PFSK-1 (cell line): Measurements from ENCODE around the gene TRAPPC14.

Source experiments
- FOXP2 ChIP-seq: optimal IDR thresholded peaks from 2 replicates; pipeline ENCODE3; 2011; ENCODE audit warnings: borderline replicate concordance, control low read depth, inconsistent platforms; ENCODE audit not compliant: insufficient read depth; ENCODE audit errors: extremely low read length, extremely low read depth
- POLR2AphosphoS5 ChIP-seq: IDR thresholded peaks from 2 replicates; pipeline ENCODE4 v1.6.1; 2012; ENCODE audit warnings: low read depth, mild to moderate bottlenecking, control low read depth, low read length, moderate library complexity
- REST ChIP-seq, 2 experiments: IDR thresholded peaks; 2 replicates each; pipeline versions ENCODE4 v1.6.1 to v1.8.0; 2011 to 2012; ENCODE audit warnings: low read depth in 2 of 2, low read length in 2 of 2, control low read depth in 1 of 2, inconsistent platforms in 1 of 2, mild to moderate bottlenecking in 1 of 2, moderate library complexity in 1 of 2; ENCODE audit not compliant: insufficient read depth in 1 of 2
- SIN3A ChIP-seq: IDR thresholded peaks from 2 replicates; pipeline ENCODE4 v1.6.1; 2012; ENCODE audit warnings: mild to moderate bottlenecking, low read length, moderate library complexity, borderline replicate concordance; ENCODE audit not compliant: insufficient read depth
- TAF1 ChIP-seq: IDR thresholded peaks from 2 replicates; pipeline ENCODE4 v1.6.1; 2012; ENCODE audit warnings: low read length, control low read depth, borderline replicate concordance; ENCODE audit not compliant: insufficient read depth

The TRAPPC14 gene

GRCh38 chr7:100173806-100174495 lies 15.4 kb upstream of the TRAPPC14 start:
- TF ChIP-seq FOXP2 (no peak), TAF1 (no peak), POLR2AphosphoS5 (no peak), SIN3A (no peak), REST (IDR thresholded peaks at IDR 0.05; ENCODE audit: insufficient read depth in 1 of 2, low read depth in 2 of 2, low read length in 2 of 2) (no peak)

- no peak for TF ChIP-seq TAF1
- TF ChIP-seq POLR2AphosphoS5, result no peak
- TF ChIP-seq SIN3A, result no peak
- TF ChIP-seq REST (IDR thresholded peaks at IDR 0.05; ENCODE audit: insufficient read depth in 1 of 2, low read depth in 2 of 2, low read length in 2 of 2), result no peak
- TF ChIP-seq FOXP2, result no peak
These were observed 13.3 kb upstream of the TRAPPC14 start for GRCh38 chr7:100171840-100172239.

GRCh38 chr7:100171087-100171681 lies 12.7 kb upstream of the TRAPPC14 start:
- no peak for TF ChIP-seq TAF1
- TF ChIP-seq SIN3A, result no peak
- no peak for TF ChIP-seq POLR2AphosphoS5
- no peak for TF ChIP-seq FOXP2
- no peak for TF ChIP-seq REST (IDR thresholded peaks at IDR 0.05; ENCODE audit: insufficient read depth in 1 of 2, low read depth in 2 of 2, low read length in 2 of 2)

GRCh38 chr7:100170101-100170897 lies 11.8 kb upstream of the TRAPPC14 start:
- TF ChIP-seq REST (IDR thresholded peaks at IDR 0.05; ENCODE audit: insufficient read depth in 1 of 2, low read depth in 2 of 2, low read length in 2 of 2) (no peak), POLR2AphosphoS5 (no peak), TAF1 (no peak), FOXP2 (no peak), SIN3A (no peak)
